Fibroblast of skin of right biceps (primary cell): ENCODE results near the gene FAM78A.

ENCODE experiments used
- DNase-seq: peaks from one replicate; pipeline ENCODE4 v3.0.0-alpha.2; 2013

FAM78A gene

GRCh38 chr9:131302244-131303075, 26.1 kb upstream of the FAM78A start:
- no peak for DNase-seq

- DNase-seq, result no peak
Measured at GRCh38 chr9:131300444-131300843, 24.1 kb upstream of the FAM78A start.

GRCh38 chr9:131299961-131300347, 23.6 kb upstream of the FAM78A start:
- no peak for DNase-seq

GRCh38 chr9:131299346-131299960, 23.1 kb upstream of the FAM78A start:
- DNase-seq, result no peak

- DNase-seq, result no peak
Measured at GRCh38 chr9:131298816-131299215, 22.5 kb upstream of the FAM78A start.

GRCh38 chr9:131298341-131298740, 22.0 kb upstream of the FAM78A start:
- DNase-seq, result no peak

- no peak for DNase-seq
Measured at GRCh38 chr9:131297903-131298302, 21.6 kb upstream of the FAM78A start.

- no peak for DNase-seq
Measured at GRCh38 chr9:131296906-131297500, 20.7 kb upstream of the FAM78A start.

GRCh38 chr9:131296460-131296859, 20.1 kb upstream of the FAM78A start:
- no peak for DNase-seq

GRCh38 chr9:131292937-131293336, 16.6 kb upstream of the FAM78A start:
- no peak for DNase-seq

- DNase-seq, result no peak
Measured at GRCh38 chr9:131291795-131292315, 15.5 kb upstream of the FAM78A start.

- no peak for DNase-seq
Measured at GRCh38 chr9:131290767-131291370, 14.6 kb upstream of the FAM78A start.

GRCh38 chr9:131290036-131290766, 13.9 kb upstream of the FAM78A start:
- DNase-seq, result no peak

- peak; percentile 38 for DNase-seq
Measured at GRCh38 chr9:131289301-131290035, 13.2 kb upstream of the FAM78A start, which contains the start of gene PLPP7. Gene PLPP7, plus strand, starts transcription at chr9:131289723. Its CDS starts 275 bp downstream, at chr9:131289998.

- DNase-seq, result no peak
Measured at GRCh38 chr9:131288217-131288616, 11.9 kb upstream of the FAM78A start.

- no peak for DNase-seq
Measured at GRCh38 chr9:131287359-131287758, 11.0 kb upstream of the FAM78A start.

- no peak for DNase-seq
Measured at GRCh38 chr9:131284856-131285255, 8.5 kb upstream of the FAM78A start.

- peak; percentile 19 for DNase-seq
Measured at GRCh38 chr9:131282688-131283422, 6.5 kb upstream of the FAM78A start.

GRCh38 chr9:131282175-131282574, 5.9 kb upstream of the FAM78A start:
- no peak for DNase-seq

GRCh38 chr9:131281119-131281965, 5.0 kb upstream of the FAM78A start:
- no peak for DNase-seq
